ENCODE data around the gene GBE1. TPM values are rescaled to one million over a fixed set of nuclear protein-coding genes. Genes with fewer than 3 reads are reported as not detected.

The GBE1 gene
- polyA plus RNA-seq, 1 of the 3 experiments (the other 2 are of a cell fraction), result 14.2 TPM

GRCh38 chr3:81760924-81761903, at the start of gene GBE1 (continued):
- peak; percentile 96 for TF ChIP-seq MAX (IDR thresholded peaks at IDR 0.05; ENCODE audit: low read depth)
- peak; percentile 78 for TF ChIP-seq TAF1 (IDR thresholded peaks at IDR 0.05; ENCODE audit: borderline replicate concordance, low read depth, low read length)
- no peak for TF ChIP-seq IRF3 (IDR thresholded peaks at IDR 0.05; ENCODE audit: low read depth, low read length)
- TF ChIP-seq TEAD4 (IDR thresholded peaks at IDR 0.05; ENCODE audit: borderline replicate concordance, insufficient read depth), result no peak
- no peak for TF ChIP-seq EP300 (IDR thresholded peaks at IDR 0.05; ENCODE audit: borderline replicate concordance in 1 of 2, low read depth in 1 of 2, low read length in 1 of 2)
- peak; percentile 55 for TF ChIP-seq CTCF (IDR thresholded peaks at IDR 0.05)
- no peak; the same call in 1 of the 2 replicates for TF ChIP-seq NFIC (IDR thresholded peaks at IDR 0.05; ENCODE audit: borderline replicate concordance)
- TF ChIP-seq USF2 (IDR thresholded peaks at IDR 0.05; ENCODE audit: borderline replicate concordance, low read depth, low read length), result no peak
- peak; percentile 23; the same call in 1 of the 2 replicates for TF ChIP-seq TCF12 (IDR thresholded peaks at IDR 0.05)

- H4K20me1 ChIP-seq (ENCODE audit: insufficient read depth), result no peaks in the 10 kb centered on the region
- no peaks in the 10 kb centered on the region for H3K4me1 ChIP-seq (ENCODE audit: control insufficient read depth in 1 of 2, insufficient read depth in 2 of 2, low read depth in 1 of 2, low read length in 1 of 2)
- ChIA-PET POLR2A (no interaction called here), CTCF (no interaction called here)
- no peak overlapping the region for H3K4me3 ChIP-seq (ENCODE audit: low read depth in 2 of 2, low read length in 1 of 2)
- no peak for DNase-seq
- no peaks in the 10 kb centered on the region for H3K79me2 ChIP-seq (ENCODE audit: insufficient read depth)
- H3K27me3 ChIP-seq (ENCODE audit: insufficient read depth), result no peaks in the 10 kb centered on the region
- H3K9me2 ChIP-seq, result 0 out of 2 replicates have a peak, but pooled peaks cover 3% of the 10 kb centered on the region
- H3K9me3 ChIP-seq, result no peaks in the 10 kb centered on the region
- H3K9ac ChIP-seq, result no peak overlapping the region
- WGBS (ENCODE audit: low lambda C conversion rate), result 70% methylated on average over 2 of the region's 2 CpGs
- H3K27ac ChIP-seq (ENCODE audit: low read depth in 2 of 2, low read length in 1 of 2), result no peak overlapping the region
- H3K4me2 ChIP-seq, result no peak overlapping the region
- H3F3A ChIP-seq (replicated peaks; ENCODE audit: insufficient read depth), result no peaks in the 10 kb centered on the region
- H2AFZ ChIP-seq (ENCODE audit: low read depth), result no peak overlapping the region
- no peaks in the 10 kb centered on the region for H3K36me3 ChIP-seq (replicated peaks in 1 of 2; ENCODE audit: control insufficient read depth in 1 of 2, insufficient read depth in 2 of 2, low read length in 1 of 2)
- no peak for TF ChIP-seq USF2 (IDR thresholded peaks at IDR 0.05; ENCODE audit: borderline replicate concordance, low read depth, low read length)
- no peak for TF ChIP-seq SMC3 (IDR thresholded peaks at IDR 0.05; ENCODE audit: low read depth, low read length)
- no peak for TF ChIP-seq ZBTB33 (IDR thresholded peaks at IDR 0.05; ENCODE audit: borderline replicate concordance, low read depth)
- TF ChIP-seq JUND (IDR thresholded peaks at IDR 0.05), result no peak
- no peak for TF ChIP-seq CTCF (IDR thresholded peaks at IDR 0.05)
- no peak for TF ChIP-seq TAF1 (IDR thresholded peaks at IDR 0.05; ENCODE audit: borderline replicate concordance, low read depth, low read length)
- TF ChIP-seq SIN3A (IDR thresholded peaks at IDR 0.05; ENCODE audit: borderline replicate concordance, low read depth, low read length), result no peak
- no peak for TF ChIP-seq EP300 (IDR thresholded peaks at IDR 0.05; ENCODE audit: borderline replicate concordance in 1 of 2, low read depth in 1 of 2, low read length in 1 of 2)
- TF ChIP-seq CHD2 (IDR thresholded peaks at IDR 0.05; ENCODE audit: low read length, partially characterized antibody), result no peak
- TF ChIP-seq NRF1 (IDR thresholded peaks at IDR 0.05; ENCODE audit: low read depth, low read length), result no peak
- no peak for TF ChIP-seq USF1 (IDR thresholded peaks at IDR 0.05; ENCODE audit: borderline replicate concordance, low read depth)
- no peak for TF ChIP-seq RCOR1 (IDR thresholded peaks at IDR 0.05; ENCODE audit: low read length)
- no peak for TF ChIP-seq ELF1 (IDR thresholded peaks at IDR 0.05)
These were observed 47.5 kb upstream of the GBE1 start for GRCh38 chr3:81808900-81809299.
